ENCODE measurements around the gene PAPLN.

- TF ChIP-seq CTCF (IDR thresholded peaks at IDR 0.05; ENCODE audit: low read depth, low read length) (no peak), POLR2A (IDR thresholded peaks at IDR 0.05; ENCODE audit: extremely low read depth, insufficient read length) (no peak), MYC (IDR thresholded peaks at IDR 0.05; ENCODE audit: low read depth, low read length) (no peak)
Measured at GRCh38 chr14:73264080-73264884, 27.0 kb downstream of the PAPLN start.

Measured in NB4 (cell line).